Activated CD8-positive, alpha-beta memory T cell treated with anti-CD3 and anti-CD28 coated beads for 4 hours (primary cell): ENCODE results near the gene MYO16.

Source experiments
- DNase-seq, 2 donors: peaks; one replicate each; pipeline ENCODE4 v3.0.0-alpha.2; 2020; ENCODE audit warnings: low read depth in 2 of 2

Gene MYO16

DNA sequence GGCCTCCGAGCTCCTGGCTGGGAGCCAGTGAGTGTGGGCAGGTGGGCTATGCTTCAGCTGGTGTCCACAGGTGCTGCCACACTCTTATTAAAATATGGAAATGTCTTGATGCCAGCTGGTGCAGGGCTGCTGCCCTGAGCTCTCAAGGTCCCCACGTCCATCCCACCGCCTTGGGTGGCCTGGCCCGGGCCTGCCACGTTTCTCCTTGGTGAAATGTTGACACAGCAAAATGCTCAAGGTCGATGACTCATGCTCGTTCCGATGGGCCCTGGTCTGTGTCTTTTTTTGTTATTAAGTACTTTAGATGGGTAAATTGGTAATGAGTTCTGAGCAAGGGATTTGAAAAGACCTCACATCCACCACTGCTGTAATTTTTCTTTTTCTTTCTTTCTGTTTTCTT, 524.7 kb downstream of the MYO16 start:
- no peak for DNase-seq

DNA sequence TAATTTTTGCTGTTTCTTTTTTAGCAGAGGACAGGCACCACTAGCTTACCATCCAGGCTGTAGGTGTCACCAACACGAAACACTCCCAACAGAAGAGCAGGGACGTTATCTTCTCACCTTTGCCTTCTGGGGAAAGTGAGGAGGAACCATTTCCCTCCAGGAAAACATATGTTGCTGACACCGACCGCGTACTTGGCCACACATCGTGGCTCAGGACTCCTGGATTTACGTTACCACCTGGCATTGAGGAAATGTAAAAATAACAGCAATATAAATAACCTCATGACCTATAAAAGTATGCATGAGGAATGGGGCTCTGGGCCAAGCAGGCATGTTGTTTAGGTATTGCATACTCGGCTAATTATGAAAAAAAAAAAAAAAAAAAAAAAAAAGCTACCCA, 525.1 kb downstream of the MYO16 start:
- no peak for DNase-seq

DNA sequence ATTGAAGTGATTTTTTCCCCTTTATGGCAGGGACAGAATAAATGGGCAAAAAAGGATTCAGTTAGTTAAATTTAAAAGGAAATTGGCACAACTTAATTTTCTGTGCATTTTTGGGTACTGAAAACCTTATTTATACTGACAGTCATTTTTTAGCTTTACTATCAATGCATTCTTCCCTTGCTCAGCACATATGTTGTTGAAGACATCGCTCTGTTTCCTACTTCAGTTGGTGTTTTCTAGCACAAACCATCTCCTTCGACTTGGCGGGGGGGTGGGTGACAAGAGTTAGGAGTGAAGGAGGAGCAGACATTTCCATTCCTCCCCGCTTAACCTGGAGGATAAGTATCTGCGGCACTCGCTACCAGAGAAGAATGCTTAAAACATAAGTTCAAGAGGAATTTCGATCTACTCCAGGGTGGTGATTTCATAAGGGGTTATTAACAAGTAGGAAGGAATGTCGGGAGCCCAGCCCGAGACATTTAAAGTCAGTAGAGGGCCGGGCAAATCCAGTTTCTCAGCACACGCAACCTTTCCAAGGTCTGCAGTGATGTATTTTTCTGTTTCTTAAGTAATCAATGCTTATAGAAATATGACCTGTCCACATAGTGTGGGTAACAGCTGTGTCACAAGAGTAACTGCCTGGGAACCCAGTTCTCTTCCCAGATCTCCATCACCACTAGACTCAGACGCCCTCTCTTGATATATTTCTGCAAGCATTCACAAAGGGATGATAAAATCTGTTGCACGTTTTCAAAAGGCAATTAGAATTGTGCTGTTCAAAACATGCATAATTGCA, 525.8 kb downstream of the MYO16 start:
- no peak for DNase-seq

DNA sequence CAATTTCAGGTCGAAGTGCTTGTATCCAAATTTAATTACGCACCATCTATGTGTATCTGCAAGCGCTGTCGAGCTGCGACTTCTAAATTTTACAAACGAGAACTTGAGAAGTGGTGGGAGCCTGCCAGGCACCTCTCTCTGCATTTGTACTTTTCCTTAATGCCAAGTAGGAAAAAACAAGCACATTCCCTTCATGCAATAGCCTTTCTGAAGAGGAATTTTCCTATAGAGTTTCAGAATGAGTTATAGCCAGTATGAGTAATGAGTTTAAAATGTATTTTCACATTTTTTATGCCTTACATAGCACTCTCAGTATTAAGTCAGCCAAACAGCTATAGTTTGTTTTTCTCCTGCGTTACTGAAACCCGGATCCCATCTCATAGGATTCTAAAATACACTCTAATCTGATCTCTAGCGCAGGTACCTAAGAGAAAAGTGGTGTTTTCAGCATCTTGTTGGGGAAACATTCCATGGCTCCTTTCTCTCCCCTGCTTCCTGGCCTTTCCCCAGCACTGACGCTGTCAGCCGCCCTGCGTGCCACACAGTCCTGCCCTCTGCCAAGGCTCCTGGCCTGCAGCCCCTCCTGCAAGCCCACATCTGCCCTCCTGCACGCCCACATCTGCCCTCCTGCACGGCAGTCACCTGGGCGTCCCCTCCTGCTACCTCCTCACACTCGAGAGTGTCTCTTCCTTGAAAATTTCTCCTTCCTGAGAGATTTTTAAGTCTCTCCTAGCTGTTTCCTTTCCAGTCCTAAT, 526.9 kb downstream of the MYO16 start:
- no peak for DNase-seq

DNA sequence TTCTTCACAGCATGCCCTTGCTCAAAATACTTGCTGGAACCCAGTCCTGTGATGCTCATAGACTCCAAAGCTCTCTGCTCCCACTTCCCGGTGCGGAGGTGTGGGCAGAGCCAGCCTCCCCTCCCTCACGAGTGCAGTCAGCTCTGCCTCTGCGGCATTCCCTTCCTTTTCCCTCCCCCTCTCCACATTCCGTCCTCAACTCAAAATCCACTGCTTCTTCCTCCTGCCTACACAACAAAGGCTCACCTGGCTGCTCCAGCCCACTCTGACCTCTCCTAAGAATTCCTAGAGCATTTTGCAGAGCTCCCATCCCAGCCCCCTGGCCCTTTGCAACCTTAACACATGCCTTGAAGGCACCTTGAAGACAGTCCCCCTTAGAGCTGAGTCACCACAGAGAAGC, 527.9 kb downstream of the MYO16 start:
- no peak for DNase-seq

DNA sequence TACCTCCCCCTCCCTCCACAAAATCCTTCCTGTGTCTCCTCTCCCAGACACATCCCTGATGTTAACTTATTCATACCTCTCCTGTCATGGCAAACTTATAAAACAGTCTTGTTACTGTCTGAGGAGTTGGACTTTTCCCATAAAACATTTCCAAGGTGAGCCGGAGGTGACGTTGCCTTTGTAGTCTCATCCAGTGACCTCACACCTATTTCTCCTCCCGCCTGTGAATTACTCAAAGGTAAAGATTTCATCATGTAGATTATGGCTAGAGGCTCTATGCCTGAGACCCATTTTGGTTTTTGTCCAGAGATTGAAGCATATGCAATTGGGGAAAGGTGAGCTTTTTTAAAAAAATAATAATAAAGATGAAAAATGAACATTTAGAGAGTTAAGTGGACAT, 529.0 kb downstream of the MYO16 start:
- DNase-seq = no peak

DNA sequence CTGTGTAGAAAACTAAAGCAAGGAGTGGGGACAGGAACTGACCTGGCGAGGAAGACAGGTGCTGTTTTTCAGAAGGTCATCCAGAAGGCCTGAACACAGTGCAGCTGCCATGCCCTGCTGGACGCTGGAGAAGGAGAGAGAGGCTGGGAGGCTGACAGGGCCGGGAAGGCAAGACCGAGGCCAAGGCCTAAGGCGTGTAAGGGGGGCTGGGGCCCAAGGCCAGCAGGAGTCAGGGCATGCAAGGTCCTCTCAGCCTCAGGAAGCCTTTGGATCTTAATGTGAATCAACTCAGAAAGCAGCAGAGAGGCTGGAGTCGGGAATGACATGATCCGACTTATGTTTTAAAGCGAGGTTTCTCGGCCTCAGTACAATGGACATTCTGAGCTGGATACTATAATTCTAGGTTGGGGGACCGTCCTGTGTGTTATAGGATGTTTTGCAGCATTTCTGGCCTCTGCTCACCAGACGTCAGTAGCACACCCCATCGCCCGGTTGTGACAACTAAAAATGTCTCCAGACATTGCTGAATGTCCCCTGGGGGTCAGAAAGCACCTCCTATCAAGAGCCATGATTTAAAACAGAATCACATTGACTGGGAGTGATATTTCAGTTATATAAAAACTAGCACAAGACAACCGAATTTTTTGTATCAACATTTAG, 530.4 kb downstream of the MYO16 start:
- no peak for DNase-seq

DNA sequence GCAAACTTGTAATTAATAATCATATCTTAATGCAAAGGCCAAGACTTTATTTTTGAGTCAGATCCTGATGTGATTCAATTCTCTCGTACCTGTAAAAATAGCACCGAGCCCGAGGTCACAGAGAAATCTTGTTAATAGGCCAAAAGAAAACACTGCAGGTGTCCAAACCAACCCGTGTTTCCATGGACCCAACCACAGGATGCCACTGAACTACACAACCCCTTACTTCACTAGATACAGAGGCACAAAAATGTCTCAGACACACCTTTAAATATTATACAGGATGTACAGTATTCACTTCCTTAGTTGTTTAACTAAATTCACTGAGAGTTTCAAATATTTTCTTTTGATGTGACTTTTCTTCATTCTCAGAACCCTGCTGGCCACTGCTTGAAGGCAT, 530.9 kb downstream of the MYO16 start:
- no peak for DNase-seq

DNA sequence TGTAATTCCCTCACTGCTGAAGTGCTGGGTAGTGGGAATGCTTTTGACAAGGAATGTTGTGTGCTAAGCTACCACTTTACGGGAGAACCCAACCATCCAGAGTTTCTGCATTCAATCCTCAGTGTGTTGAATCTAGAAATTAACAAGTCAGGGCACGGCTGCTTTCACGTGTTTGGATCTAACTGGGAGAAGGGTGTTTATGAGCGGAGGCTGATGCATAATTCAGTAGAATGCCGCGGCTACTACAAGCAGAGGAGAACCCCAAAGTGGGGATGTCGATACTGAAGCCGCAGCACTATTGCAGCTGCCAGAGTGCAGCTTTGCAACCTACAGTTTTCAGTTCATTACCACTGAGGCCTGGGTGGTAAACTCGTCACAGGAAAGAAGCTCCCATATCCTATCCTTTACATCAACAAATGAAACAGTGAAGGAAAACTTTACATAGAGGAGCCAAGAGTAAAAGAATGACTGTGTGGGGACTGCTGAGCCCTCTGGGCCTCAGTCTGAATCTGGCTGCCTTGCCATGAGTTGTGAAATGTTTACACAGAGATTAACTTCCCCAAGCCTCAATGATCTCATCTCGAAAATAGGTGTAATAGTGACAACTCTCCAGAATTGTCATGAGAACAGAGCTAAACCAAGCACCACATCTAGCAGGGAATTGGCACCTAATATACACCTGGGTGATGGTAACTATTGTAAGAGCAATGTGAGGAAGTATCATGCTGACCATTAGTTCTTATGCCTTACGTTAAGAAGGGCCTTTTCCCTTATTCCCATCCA, 531.7 kb downstream of the MYO16 start:
- DNase-seq = no peak

DNA sequence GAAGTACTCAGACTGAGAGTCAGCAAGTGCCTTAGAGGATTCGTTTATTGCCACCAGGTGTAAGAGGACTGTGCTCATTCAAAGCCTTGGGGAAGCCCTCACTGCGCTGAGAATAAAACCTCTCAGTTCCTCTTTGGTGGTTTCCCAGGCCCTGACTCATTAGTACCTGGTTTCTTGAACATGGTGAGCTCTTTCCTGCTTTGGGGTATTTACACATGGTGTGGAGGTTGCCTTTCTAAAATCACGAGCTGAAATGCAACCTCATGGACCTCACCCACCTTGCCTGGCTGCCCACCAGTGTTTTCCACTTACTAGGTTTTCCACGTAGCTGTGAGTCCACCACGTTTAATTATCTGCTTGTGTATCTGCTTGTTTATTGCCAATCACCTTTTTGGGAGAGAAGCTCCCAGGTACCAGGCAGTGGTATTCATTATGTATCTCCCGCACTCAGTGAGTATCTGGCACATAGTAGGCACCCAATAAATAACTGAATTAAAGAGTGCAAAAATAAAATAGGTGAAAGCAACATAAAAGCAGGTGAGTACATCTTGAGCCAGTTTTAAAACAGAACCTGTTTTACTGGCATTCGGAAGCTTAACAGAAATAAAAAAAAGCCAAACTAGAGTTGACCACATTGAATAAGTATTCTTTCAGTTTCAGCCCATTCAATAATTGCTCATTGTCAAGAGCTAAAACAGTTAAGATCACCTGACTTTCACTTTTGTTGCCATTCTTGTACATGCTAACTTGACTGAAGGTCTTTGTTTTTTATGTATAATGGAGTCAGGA, 533.0 kb downstream of the MYO16 start:
- no peak for DNase-seq

DNA sequence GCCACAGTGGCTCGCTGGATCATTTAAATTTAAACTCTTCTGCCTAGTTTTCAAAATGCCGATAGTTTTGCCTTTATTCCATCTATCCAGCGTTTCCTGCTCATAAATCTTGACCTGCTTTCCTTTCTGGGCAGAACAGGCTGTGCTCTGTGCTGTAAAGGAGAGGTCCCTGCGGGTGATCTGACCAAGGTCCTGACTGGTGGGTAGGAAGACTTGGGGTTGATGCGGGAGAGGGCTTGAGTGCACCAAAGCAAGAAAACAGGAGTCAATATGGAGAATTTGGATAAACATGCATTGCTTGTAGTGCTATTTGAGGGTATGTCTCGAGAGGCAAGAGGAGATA, 533.6 kb downstream of the MYO16 start:
- no peak for DNase-seq

DNA sequence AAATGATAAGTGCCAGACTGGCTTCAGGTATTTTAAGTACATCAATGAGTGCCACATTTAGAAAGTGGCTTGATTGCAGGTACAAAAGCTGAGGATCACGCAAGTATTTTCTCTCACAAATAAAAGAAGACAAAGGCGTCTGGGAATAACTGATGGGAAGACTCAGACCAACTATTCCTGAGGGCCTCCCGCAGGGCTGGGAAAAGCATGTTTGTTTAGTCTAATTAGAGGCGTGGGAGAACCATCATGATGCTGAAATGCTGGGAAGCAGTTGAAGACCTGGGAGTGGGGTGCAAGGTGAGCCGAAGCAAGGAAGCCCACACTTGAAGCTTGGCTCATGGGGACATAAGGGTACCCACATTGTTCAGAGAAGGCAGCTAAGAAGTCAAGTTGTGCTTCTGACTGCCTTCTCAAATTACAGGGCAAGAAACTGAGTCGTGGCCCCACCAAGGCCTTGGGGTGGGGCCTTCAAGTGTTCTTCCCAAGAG, 536.0 kb downstream of the MYO16 start:
- DNase-seq = no peak

DNA sequence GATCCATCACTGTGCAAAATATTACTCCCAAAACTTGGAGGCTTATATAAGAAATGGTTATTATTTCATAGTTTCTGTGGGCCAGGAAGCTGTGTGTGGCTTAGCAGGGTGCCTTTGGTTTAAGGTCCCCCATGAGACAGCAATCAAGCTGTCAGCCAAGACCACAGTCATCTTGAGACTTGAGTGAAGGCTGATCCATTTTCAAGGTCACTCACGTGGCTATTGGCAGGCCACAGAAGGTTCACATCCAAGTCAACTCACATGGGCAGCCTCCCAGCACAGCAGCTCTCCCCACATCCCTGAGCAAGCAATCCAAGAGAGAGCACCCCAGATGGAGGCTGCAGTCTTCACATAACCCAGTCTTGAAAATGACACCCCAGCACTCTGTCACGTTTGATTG, 537.4 kb downstream of the MYO16 start:
- DNase-seq = no peak

DNA sequence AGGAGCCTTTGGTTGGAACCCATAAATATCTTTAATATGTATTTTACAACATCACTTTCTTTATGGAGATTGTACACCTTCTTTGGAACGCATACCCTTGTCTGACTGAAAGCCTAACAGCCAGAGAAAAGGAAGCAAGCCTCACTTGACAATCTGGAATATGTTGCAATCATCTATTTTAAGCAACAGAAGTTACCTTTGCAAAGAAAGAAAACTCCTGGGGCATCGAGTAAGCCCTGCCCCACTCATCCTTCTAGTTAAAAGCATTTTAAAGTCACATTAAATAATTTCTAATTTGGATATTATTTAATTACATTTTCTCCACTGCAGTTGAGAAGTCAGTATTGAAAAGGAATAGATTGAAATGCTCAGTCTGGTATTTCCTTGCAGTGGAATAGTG, 542.7 kb downstream of the MYO16 start:
- DNase-seq = no peak

DNA sequence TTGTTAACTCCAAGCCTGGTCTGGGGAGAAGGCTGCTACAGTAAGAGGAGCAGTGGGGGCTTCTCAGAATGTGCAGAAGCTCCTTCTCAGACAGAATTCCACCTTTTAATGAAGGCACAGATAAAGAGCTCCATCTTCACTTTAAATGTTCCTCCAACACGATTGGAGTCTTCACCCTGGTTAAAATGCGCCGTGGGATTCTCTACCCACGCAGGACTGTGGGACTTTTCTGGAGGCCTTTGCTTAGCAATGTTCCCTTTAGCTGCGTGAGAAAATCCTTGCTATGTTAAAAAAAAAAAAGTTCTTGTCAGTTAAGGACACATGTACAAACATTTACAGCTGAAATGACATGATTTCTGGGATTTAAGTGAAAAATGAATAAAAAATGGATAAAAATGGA, 546.3 kb downstream of the MYO16 start:
- DNase-seq = no peak

DNA sequence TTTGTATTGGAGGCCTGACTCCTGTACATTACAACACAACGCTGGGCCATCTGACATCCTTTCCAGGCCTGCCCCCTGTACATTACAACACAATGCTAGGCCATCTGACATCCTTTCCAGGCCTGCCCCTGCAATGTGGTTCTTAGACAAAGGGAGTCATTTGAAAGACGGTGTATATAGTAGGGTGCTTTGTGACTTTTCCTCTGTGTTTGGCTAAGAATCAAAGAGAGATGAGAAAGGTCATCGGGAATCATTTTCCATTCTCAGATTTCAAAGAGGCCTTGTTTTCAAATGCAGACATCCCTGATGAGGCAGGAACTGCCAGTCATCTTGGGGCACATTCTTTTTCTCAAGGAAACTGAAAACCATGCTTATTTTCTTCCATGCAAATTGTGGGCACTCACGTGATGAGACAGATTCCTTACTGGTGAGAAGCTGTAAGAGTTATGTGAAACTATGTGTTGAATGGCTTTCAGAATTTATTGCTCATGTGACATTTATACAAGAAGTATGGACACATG, 551.6 kb downstream of the MYO16 start:
- DNase-seq = no peak

DNA sequence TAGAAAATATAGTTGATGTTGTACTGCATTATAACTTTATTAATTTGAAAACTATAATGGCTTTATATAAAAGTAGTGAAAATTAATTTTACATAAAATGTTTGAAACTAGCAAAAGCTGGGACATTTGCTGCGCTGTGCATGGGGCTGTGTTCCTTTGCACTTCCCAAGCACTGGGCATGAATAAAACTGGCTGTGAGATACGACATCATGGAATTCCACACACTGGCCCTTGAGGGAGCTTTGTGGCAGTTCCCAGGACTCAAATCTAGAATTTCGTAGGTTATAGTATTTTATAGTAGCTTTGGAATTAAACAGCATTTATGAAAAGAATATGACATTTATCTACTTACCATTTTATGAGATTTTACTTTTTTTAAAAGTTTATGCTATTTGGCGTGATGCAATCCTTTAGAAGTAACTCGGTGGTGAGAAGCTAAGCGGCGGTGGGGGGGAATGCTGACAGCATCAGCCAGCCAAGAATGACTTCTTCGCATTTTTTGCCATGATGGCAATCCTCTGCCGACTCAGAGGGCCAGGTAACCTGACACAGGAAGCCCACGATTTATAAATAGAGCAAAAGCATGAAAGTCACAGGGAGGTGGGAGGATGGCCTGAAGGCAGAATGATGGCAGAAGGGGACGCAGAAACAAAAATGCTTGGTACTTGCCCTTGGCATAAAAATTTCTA, 553.5 kb downstream of the MYO16 start:
- DNase-seq = no peak

DNA sequence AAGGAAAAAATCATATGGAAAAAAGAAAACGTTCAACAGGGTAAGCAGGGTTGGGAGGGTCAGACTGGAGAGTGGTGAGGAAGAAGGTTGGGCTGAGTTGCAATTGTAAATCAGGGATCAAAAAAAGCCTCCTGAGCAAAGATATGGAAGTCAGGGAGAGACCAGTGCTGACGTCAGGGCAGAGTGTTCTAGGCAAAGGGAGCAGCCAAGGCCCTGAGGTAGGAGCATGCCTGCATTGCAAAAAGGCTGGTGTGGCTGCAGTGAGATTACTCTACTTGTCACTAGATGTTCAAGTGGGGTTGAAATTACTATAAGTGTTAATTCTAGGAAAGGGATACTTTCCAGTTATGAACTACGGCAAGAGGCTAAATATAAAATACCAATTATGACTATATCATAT, 562.0 kb downstream of the MYO16 start:
- DNase-seq = no peak

DNA sequence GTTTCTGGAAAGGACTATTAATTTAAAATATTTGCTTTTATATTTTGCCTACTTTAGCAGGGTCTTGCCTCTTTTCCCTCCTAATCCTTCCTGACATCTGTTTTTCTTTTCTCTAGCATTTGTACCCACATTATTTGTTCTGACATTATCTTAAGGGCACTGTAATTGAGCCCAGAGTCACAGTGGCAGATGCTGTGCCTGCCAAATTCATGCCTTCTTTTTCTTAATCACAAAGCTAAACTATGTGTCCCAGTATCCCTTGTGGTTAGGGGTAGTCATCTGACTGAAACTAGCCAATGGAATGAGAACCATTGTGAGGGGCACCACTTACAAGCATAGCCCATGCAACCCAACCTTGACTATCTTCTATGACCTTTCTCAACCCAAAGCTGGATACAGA, 562.9 kb downstream of the MYO16 start:
- no peak for DNase-seq

DNA sequence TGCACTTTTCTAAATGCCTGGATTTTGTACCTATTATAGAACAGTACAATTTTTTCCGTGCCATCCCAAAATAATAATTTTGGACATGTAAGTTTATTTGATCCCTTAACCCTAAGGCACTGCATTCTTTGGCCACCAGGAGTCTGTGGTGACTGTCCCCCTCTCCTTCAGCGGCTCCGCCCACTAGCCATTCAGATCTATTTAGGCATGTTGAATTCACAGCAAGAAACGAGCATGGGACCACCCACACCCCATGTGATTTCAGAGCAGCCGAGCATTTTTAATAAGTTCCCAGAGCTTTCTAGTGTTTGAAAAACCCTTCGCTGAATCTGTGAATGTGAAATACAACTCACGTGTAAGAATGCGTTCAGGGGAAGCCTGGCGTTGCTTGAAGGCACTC, 567.5 kb downstream of the MYO16 start:
- DNase-seq = no peak
